DND-41 (cell line): ENCODE measurements around the gene CCDC63.

ENCODE experiments used
- CTCF ChIP-seq: IDR thresholded peaks from 2 replicates; pipeline ENCODE4 v1.5.1; 2012; ENCODE audit warnings: borderline replicate concordance, low read length, moderate library complexity, mild to moderate bottlenecking; ENCODE audit not compliant: poor library complexity, severe bottlenecking; ENCODE audit errors: extremely low read depth
- EZH2 ChIP-seq: IDR thresholded peaks from 3 replicates; pipeline ENCODE4 v1.6.1; 2012; ENCODE audit warnings: borderline replicate concordance, low read depth, mild to moderate bottlenecking, moderate library complexity, low read length, inconsistent platforms; ENCODE audit not compliant: severe bottlenecking

- no peak for TF ChIP-seq CTCF
- no peak for TF ChIP-seq EZH2
These were observed 47.2 kb downstream of the CCDC63 start for GRCh38 chr12:110893956-110894355.
